GM21360 (cell line): ENCODE data around the gene ERG.

ENCODE experiments used
- ATAC-seq: cut with Tn5 transposase; IDR thresholded peaks from one replicate; pipeline ENCODE4 v1.9.1; 2021; ENCODE audit warnings: mild to moderate bottlenecking, moderate library complexity; ENCODE audit not compliant: unreplicated experiment

The ERG gene

GRCh38 chr21:38438462-38438893 is 59.8 kb downstream of the ERG start:
- ATAC-seq, result no peak

GRCh38 chr21:38436341-38436740 is 61.9 kb downstream of the ERG start:
- ATAC-seq, result no peak

GRCh38 chr21:38434913-38435533 is 63.3 kb downstream of the ERG start:
- ATAC-seq, result no peak

GRCh38 chr21:38433471-38433870 is 64.8 kb downstream of the ERG start:
- no peak for ATAC-seq

- ATAC-seq, result no peak
Observed at GRCh38 chr21:38430401-38430984, 67.8 kb downstream of the ERG start.

GRCh38 chr21:38429011-38429410 is 69.3 kb downstream of the ERG start:
- no peak for ATAC-seq

- no peak for ATAC-seq
Observed at GRCh38 chr21:38428211-38428610, 70.1 kb downstream of the ERG start.

- ATAC-seq, result no peak
Observed at GRCh38 chr21:38424305-38425019, 73.8 kb downstream of the ERG start.

- ATAC-seq, result no peak
Observed at GRCh38 chr21:38422082-38422481, 76.2 kb downstream of the ERG start.

GRCh38 chr21:38420140-38420539 is 78.1 kb downstream of the ERG start:
- ATAC-seq, result no peak

GRCh38 chr21:38417726-38418125 is 80.6 kb downstream of the ERG start:
- ATAC-seq, result no peak

- ATAC-seq, result no peak
Observed at GRCh38 chr21:38416791-38417190, 81.5 kb downstream of the ERG start.

- no peak for ATAC-seq
Observed at GRCh38 chr21:38413958-38414548, 84.2 kb downstream of the ERG start.

- no peak for ATAC-seq
Observed at GRCh38 chr21:38410466-38410865, 87.8 kb downstream of the ERG start.

GRCh38 chr21:38409907-38410306 is 88.4 kb downstream of the ERG start:
- ATAC-seq, result no peak

- no peak for ATAC-seq
Observed at GRCh38 chr21:38404177-38404576, 94.1 kb downstream of the ERG start.

- ATAC-seq, result no peak
Observed at GRCh38 chr21:38402795-38403194, 95.5 kb downstream of the ERG start.

GRCh38 chr21:38402291-38402690 is 96.0 kb downstream of the ERG start:
- no peak for ATAC-seq

- ATAC-seq, result no peak
Observed at GRCh38 chr21:38401191-38401926, 96.9 kb downstream of the ERG start.

GRCh38 chr21:38400195-38400919 is 97.9 kb downstream of the ERG start:
- ATAC-seq, result no peak

GRCh38 chr21:38399103-38399502 is 99.2 kb downstream of the ERG start:
- ATAC-seq, result no peak
